Cardiac septum (tissue), 1 donor: Measurements from ENCODE around the gene FBXW10B. TPM values are rescaled to one million over a fixed set of nuclear protein-coding genes. Genes with fewer than 3 reads are reported as not detected.
"Not testable (repeated sequence)": the region's sequence is repeated elsewhere in the genome, so short reads cannot be mapped to it uniquely, and the experiment has no call there.

Source experiments
- DNase-seq: peaks from one replicate; pipeline ENCODE4 v3.0.0-alpha.2; 2020; ENCODE audit warnings: low spot score
- intact Hi-C: fragments of 100-400 bp; cut with DNase I; formaldehyde crosslinking; loops from one replicate; pipeline ENCODE4 v1.14.0; 2022
- long read RNA-seq: library from polyadenylated mRNA; unstranded; transcript quantifications from one replicate; pipeline ENCODE4 v2.0.0, GENCODE V29; 2021
- total RNA-seq: library from RNA; stranded (reverse); fragmentation: NEBNext Ultra II Directional; extraction: Animal tissue kit (Norgen Biotek cat#: 25700); gene quantifications from one replicate; pipeline ENCODE4 v1.2.1, GENCODE V29; 2021
- donor health status: DM: no; HTN: no; CAD: no.

Gene FBXW10B, protein sequence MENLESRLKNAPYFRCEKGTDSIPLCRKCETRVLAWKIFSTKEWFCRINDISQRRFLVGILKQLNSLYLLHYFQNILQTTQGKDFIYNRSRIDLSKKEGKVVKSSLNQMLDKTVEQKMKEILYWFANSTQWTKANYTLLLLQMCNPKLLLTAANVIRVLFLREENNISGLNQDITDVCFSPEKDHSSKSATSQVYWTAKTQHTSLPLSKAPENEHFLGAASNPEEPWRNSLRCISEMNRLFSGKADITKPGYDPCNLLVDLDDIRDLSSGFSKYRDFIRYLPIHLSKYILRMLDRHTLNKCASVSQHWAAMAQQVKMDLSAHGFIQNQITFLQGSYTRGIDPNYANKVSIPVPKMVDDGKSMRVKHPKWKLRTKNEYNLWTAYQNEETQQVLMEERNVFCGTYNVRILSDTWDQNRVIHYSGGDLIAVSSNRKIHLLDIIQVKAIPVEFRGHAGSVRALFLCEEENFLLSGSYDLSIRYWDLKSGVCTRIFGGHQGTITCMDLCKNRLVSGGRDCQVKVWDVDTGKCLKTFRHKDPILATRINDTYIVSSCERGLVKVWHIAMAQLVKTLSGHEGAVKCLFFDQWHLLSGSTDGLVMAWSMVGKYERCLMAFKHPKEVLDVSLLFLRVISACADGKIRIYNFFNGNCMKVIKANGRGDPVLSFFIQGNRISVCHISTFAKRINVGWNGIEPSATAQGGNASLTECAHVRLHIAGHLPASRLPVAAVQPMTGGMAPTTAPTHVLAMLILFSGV
- total RNA-seq, result 1.2 TPM
- long read RNA-seq, result 0 reads

DNA sequence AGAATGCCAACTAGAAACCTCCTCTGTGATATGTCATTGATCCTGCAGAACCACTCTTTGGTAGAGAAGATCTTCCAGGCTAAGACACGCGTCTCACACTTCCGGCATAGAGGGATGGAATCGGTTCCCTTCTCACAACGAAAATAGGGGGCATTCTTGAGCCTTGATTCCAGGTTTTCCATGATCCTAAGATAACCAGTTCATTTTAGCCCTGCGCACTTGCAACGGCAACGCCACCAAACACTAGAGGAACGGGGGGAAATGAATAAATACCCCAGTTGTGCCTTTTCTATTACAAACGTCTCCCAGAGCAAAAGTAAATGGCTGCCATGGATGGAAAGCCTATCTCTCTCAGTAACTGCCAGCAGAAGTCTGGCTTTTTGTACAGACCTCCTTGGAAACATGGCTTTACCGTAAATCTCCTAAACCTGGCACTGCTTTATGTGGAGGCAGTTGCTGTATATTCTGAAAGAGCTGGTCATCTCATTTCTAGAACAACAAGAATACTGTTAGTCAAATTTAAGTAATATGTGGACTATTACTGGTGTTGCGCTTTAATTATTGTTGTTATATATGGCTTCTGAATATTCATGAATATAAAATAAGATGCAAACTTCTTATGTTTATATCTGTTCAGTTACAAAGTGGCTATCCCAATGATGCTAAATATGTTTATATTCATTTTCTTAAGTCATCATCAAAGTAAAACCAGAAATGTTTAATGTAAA is at the start of gene FBXW10B:
Gene FBXW10B, minus strand, starts transcription at position 374 of the 728 bp plus-strand sequence. Its CDS starts 192 bp downstream, at position 182.
- DNase-seq, intact Hi-C loops: not testable (repeated sequence)

DNA sequence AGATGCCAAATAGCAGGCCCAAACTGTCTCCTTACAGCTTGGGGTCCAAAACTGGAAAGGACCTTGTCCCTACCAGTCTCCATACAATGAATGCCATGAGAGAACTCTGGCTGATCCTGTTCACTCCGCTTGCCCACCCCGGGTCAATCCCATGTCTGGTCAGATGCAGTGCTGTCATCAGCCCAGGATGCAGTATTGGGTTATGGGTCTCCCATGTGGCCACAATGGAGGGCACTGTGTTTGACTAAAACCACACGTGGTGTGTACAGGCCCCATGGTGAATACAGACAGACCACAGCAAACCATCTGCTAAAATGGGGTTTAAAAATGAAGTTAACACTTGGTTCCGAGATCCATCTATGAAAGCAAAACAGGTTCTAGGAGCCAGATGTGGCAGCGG is 44.2 kb upstream of the FBXW10B start:
- DNase-seq, result no peak
- intact Hi-C loops, result no loop called here

DNA sequence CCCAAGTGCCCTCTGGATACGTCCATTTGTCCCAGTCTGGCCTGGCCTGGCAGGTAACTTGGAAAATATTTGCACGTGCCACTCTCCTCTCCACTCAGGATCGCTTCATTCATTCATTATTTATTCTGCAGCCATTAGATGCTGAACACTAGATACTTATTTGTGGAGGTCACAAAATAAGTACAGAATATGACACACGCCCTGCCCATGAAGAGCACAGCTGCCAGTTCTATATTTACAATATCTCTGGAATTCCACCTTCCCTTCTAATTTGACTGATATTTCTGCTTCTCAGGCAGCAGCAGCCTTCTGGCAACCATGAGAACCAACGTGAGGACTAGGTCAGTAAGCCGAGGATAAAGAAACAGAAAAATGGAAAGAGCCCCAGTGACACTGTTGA is 43.7 kb upstream of the FBXW10B start:
- intact Hi-C loops, result no loop called here
- DNase-seq, result no peak

DNA sequence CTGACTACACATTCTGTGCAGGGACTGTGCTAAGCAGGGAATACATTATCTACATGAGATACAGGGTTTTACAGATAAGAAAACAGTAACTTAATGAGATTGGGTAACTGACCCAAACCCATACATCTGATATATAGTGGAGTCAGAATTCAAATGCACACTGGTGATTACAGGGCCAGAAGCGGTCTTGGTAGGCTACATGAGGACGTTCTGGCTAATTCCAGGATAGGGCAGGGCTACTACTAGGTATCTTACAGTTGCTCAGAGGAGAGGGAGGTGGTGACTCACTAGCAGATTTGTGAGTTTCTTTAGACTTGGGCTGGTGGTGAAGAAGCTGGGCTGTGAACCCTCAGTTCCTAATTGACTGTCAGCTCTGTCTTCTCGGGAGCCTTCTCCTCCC is 43.2 kb upstream of the FBXW10B start:
- intact Hi-C loops, result no loop called here
- no peak for DNase-seq

DNA sequence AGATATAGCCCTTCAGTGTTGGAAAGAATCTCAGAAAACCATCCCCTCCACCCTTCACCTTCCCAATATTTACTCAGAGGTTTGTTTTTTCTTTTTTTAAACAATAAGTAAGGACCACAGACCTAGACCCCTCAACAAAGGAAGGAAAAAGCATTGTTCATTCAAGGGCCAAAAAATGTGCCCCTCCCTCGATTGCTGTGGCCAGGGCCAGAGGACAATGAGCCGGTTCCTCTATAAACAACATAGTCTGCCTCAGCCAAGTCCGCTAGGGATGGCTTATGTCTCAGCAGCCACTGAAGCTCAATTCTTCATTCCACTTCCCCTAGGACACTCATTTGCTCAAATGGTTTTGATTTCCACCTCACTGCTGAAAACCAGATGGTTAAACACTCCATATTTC is 40.6 kb upstream of the FBXW10B start:
- no peak for DNase-seq
- intact Hi-C loops, result no loop called here

DNA sequence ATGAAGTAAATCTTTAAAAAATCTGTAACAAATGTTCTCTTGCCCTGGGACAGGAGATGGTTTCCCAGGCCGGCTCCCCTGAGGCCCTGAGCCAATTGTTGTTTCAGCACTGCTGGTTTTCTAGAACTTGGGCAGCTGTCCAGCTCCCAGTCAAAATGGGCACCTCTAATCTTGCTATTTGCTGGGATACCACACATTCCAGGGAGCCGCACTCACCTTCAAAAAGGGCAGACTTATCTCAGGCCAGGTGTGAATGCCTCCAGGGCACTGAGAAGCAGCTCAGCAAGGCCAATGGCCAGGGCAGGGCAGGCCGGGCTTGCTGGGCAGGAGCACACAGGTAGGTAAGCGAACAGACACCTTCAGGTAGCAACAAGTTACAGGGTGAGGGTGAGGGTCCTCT is 40.2 kb upstream of the FBXW10B start:
- DNase-seq, result no peak
- intact Hi-C loops, result no loop called here

DNA sequence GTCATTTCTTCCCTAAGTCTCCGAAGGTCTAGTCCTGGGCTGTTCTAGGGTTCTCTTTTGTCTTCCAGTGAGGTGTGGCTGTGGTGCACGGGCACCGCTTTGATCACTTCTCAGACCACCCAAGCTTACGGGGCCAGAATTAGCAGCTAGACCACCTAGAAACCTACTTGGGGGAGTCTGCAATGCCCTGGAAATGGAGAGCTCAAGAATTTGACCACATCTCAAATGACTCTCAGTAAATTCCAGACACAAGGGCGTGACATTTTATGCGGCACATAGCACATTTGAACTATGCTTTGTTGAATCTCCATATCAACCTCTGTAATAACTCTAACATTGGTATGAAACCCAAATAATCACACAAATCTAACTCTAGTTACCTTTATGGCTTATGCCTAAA is 39.7 kb upstream of the FBXW10B start:
- intact Hi-C loops, result no loop called here
- DNase-seq, result no peak

DNA sequence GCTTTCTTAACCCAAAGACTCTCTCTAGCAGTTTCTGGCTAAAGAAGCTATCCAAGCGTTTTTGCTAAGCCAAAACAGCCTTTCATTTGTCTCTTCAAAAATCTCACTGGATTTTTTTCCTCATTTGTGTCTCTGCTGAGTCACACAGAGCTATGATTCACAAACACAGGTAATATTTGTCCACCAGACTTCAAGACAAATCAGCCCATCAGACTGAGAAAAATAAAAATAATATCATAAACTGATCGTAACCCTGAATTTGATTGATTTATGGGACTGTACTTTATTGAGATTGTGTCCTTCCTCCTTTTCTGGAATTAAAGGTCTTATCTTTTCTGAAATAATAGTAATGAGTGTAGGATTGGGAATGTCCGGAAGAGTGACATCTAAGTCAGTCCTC is 38.8 kb upstream of the FBXW10B start:
- no peak for DNase-seq
- intact Hi-C loops, result no loop called here

DNA sequence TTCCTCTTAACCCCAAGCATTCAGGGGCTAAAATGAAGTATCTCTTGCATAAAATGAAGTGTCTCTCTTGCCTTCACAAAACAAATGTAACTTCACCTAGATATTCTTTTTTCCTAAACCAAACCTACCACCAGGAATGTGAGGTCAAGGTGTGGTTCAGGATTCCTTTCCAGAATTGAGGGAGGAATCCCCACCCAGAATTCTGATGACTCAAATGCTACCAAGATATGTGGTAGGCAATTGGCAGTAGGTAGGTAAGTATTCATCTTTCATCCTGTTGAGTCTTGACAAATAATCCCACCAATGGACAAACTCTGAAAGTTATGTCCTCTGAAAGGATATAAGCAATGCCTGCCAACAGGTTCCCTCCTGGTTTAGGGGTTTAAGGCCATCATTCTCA is 38.4 kb upstream of the FBXW10B start:
- DNase-seq, result no peak
- intact Hi-C loops, result no loop called here

DNA sequence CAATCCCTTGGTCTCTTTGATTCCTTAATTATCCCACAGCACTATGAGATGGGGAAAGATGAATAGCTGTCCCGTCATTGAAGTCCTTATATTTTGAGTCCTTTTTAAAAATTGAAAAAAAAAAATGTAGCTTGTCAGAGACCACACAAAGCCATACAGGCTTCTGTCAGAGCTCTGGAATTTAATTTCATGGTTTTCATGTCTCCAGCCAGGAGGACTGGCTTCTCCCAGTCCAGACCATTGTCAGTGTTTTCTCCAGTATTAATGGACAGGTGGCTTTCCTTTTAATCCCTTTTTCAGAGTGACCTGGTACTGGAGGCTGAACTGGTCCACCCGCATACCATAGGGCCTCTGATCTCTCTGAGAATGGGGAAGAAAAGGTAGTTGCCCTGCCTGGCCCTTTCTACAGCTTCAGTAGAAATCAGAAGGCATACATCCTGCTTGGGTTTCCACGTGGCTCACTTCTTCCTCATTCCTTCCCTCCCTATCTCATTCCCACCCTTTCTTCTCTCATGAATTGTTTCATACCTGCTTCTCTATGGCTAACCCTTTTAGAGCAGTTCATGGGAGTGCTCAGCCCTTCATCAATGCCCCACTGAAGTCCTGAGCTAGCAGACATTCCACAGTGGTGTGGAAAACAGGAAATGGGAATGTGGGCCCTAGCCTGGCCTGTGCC is 35.5 kb upstream of the FBXW10B start:
- DNase-seq, result no peak
- intact Hi-C loops, result no loop called here

DNA sequence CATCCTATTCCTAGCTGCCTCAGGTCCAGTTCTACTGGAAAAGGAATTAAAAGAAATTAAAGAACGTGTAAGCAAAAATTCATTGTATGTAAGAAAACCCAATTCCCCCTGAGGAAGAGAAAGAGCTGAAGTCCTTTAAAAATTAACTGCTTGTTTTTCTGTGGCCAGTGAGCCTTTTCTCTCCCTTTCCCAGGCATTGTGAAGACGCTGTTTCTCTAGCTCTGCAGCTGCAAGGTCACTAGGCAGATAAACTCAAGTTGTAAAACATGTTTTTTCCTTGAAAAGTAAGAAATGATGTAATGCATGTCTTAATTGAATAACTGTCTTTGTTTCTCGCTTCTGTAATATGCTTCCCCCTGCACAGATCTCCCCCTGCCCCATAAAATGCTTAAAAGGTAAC is 34.9 kb upstream of the FBXW10B start:
- intact Hi-C loops, DNase-seq: not testable (repeated sequence)

DNA sequence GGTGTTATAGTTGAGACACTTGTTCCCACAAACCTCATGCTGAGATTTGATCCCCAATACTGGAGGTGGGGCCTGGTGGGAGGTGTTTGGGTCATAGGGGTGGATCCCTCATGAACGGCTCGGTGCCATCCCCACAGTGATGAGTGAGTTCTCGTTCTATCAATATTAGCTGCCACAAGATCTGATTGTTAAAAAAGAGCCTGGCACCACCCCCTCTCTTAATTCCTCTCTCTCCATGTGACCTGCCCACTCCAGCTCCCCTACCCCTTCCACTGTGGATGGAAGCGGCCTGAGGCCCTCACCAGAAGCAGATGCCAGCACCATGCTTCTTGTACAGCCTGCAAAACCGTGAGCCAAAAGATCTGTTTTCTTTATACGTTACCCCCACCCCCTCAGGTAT is 33.5 kb upstream of the FBXW10B start:
- intact Hi-C loops, result no loop called here
- DNase-seq, result no peak

DNA sequence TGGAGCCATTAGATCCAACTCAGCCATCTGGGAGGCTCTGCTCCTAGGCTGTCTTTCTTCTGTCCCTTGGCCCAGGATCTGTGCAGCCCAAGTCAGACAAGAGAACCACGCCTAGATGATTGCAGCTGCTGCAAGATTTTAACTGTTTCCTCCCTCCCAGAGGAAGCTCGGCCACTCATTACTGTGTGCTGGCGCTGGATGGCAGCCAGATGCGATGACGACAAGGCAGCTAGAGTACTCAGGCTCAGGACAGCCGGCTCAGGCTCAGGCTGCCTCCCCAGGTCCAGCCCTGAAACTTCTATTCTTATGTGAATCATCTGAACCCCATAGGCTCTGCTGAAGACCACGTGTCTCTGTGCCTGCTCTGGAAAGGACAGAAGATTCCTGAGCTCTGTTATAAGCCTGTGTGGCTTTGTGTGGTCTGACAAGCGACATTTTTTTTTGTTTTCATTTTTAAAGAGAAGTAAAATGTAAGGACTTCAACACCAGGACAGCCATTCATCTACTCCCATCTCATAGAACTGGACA is 32.1 kb upstream of the FBXW10B start:
- DNase-seq, result peak; percentile 96
- intact Hi-C loops, result no loop called here

DNA sequence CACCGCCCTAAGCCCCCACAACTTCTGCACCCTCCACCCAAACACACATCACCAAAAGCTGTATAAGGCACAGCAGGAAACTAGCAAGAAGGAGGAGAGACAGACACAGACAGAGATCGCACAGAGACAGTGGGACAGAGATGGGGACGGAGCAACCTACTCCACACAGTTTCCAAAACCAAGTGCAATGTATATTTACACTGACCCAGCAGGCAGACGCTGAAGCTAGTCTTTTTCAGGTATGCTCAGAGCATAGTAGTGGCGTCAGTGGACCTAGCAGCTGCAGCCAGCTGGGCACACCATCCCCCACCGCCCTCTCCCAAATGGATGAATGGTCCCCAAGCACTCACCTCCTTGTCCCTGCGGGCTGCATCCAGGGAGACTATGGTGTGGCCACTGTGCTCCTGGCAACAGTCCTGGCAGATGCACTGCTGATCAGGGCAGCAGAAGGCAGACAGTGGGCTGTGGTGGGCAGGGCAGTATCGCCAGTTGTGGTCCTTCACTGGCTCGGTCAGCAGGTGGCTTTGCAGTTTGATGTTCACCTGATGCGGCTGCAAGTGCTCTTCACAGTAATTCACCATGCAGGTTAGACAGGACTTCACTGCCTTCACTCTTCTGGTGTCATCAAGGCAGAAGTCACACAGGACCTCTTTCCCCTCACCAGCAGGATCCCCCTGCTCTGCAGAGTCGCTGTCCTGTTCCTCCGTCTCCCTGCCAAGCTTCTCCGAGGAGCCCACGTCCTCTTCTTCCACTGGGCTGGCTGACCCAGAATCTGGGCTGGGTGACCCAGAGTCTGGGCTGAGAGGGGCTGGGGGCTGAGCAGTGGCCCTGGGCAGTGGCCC is 31.5 kb upstream of the FBXW10B start:
- intact Hi-C loops, result no loop called here
- peak; percentile 76 for DNase-seq

DNA sequence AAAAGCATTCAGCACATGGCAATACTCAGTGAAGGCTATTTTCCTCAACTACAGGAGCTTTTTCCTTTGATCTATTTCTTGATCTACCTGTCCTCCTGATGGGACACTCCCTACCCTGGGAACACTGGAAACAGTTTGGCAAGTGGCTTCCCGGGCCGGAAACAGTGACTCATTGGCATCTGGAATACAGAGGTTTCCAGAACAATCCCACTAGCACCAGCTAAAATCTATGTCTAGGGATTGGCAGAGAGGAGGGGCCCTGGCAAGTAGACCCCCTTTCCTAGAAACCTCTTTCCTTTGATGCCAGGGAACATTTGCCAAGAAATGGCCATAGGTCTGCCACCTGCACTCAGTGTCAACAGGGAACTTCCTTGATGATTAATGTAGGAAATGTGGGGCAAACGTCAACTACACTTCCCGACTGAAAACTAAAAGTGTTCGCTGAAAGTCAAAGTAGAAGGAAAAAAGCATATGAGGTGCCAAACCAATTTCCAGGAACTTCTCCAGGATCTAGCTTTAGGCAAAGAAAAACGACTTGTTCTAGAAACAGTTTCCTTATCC is 30.4 kb upstream of the FBXW10B start:
- no peak for DNase-seq
- intact Hi-C loops, result no loop called here

DNA sequence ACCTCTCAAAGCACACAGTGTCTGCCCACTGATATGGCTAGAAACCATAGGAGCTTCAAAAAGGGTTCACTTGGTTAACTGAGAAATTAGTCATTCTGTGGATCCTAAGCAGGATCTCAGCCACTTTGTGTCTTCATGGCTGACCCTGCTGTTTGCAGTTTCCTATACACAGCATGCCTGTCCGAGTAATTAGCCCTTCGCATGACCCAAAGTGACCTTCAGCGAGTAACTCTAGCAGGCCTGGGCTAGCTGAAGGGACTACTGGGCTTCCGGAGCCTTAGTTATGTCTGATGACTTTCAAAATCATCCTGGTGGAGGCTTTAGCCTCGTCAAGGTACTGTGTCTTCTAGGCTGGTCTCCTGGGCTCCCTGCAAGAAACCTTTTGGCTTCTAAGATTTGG is 28.9 kb upstream of the FBXW10B start:
- no peak for DNase-seq
- intact Hi-C loops, result no loop called here

DNA sequence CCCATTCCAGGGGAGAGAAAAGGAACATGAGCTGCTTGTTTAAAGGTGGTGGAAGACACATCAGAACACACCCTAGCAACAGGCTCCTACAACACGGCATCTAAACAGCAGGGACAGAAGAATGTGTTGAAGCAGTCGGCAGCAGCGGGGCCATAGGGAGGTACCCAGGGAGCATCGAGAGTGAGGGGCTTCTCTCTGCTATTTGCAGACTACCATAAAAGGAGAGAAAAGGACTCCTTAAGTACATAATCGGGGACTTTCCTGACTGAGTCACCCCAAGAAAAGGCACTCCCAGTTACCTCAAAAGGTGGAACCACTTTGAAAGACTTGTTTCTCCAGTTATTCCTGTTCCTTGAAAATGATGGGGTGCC is 26.4 kb upstream of the FBXW10B start:
- DNase-seq, intact Hi-C loops: not testable (repeated sequence)

DNA sequence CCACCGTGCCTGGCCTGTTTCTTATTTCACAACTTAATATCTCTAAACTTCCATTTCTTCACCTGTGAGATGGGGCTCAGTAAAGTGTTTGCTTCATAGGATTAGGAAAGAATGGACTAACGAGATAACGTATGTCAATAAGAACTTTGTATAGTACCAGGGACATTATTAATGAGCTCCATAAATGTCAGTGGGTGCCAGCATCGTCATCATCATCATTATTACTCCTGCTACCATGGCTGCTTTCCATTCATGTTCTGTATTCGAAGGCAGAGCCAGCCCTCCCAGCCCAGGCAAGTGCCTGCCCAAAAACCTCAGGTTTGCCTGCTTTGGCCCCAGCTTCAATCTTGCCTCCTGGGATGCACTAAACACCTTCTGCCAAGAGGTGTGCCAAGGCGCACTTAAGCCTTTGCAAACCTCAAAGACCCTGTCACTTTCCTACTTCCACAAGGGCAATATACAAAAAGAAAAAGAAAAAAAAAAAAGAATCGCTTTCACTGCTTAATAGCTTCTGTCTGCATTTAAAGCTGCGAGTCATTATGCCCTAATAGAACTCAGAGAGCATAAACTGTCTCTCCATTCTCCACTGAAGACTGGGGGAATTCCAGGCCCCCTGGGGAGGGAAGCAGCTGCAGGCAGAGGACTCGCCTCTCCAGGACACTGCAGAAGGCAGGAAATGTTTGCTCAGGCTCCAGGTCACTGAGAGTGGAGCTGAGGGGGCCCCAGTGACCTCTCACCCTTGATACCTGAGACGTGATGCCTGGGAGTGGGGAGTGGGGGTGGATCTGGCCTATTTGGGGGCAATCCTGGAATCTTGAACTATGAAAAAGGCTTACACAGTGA is 25.8 kb upstream of the FBXW10B start:
- intact Hi-C loops, DNase-seq: not testable (repeated sequence)
